HEK293 (cell line): ENCODE results near the gene LGALS8.

Experiments
- CTCF ChIA-PET: fragments of 350-600 bp; formaldehyde crosslinking; extraction: SDS; loops from one replicate; lab custom pipeline; 2021; ENCODE audit warnings: antibody characterized with exemption; lab: Yijun Ruan, JAX
- POLR2A ChIA-PET: fragments of 300-600 bp; formaldehyde crosslinking; extraction: SDS; loops from one replicate; lab custom pipeline; 2020; ENCODE audit warnings: antibody characterized with exemption, inconsistent platforms; lab: Yijun Ruan, JAX
- H3K27ac ChIP-seq: fragments of 200-500 bp; sonication (Bioruptor generic); 2 replicates; pipeline ENCODE4 v1.5.1; 2014; ENCODE audit warnings: low read depth, low read length, control low read depth, inconsistent platforms; ENCODE audit errors: extremely low read depth
- H3K36me3 ChIP-seq, 2 experiments: fragments of 200-500 bp in 1 of 2; sonication (Bioruptor generic) in 1 of 2; 1 replicate in 1 of 2; 2 replicates in 1 of 2; pipeline ENCODE4 v1.5.1; 2014 to 2017; ENCODE audit warnings: inconsistent platforms in 2 of 2, low read length in 2 of 2; ENCODE audit not compliant: control insufficient read depth in 2 of 2, insufficient read depth in 1 of 2
- H3K4me1 ChIP-seq: fragments of 200-500 bp; sonication (Bioruptor generic); 2 replicates; pipeline ENCODE4 v1.5.1; 2014; ENCODE audit warnings: mild to moderate bottlenecking, low read length, inconsistent platforms; ENCODE audit not compliant: control insufficient read depth, insufficient read depth
- H3K4me3 ChIP-seq: 2 replicates; pipeline ENCODE4 v1.5.1; 2011; ENCODE audit warnings: low read depth, mild to moderate bottlenecking, control low read depth, low read length, moderate library complexity
- H3K9me3 ChIP-seq: fragments of 200-500 bp; sonication (Bioruptor generic); 2 replicates; pipeline ENCODE4 v1.5.1; 2014; ENCODE audit warnings: low read depth, low read length, inconsistent platforms; ENCODE audit not compliant: control insufficient read depth, insufficient read depth
- BCL11B ChIP-seq: fragments of 450-650 bp; formaldehyde crosslinking; IDR thresholded peaks from 2 replicates; pipeline ENCODE4 v1.5.1; 2016; ENCODE audit warnings: low read depth, missing biosample characterization, missing genetic modification characterization
- KLF8 ChIP-seq: fragments of 450-650 bp; formaldehyde crosslinking; IDR thresholded peaks from 2 replicates; pipeline ENCODE4 v1.5.1; 2016; ENCODE audit warnings: missing biosample characterization, missing genetic modification characterization
- PRDM6 ChIP-seq: fragments of 450-650 bp; formaldehyde crosslinking; IDR thresholded peaks from 2 replicates; pipeline ENCODE4 v1.5.1; 2017; ENCODE audit warnings: missing biosample characterization, missing genetic modification characterization
- YY2 ChIP-seq: fragments of 450-650 bp; formaldehyde crosslinking; IDR thresholded peaks from 2 replicates; pipeline ENCODE4 v1.5.1; 2016; ENCODE audit warnings: missing biosample characterization, missing genetic modification characterization
- ZBTB21 ChIP-seq: fragments of 450-650 bp; formaldehyde crosslinking; IDR thresholded peaks from 2 replicates; pipeline ENCODE4 v1.5.1; 2017; ENCODE audit warnings: missing biosample characterization, missing genetic modification characterization
- ZEB2 ChIP-seq: fragments of 450-650 bp; formaldehyde crosslinking; IDR thresholded peaks from 2 replicates; pipeline ENCODE4 v1.5.1; 2016; ENCODE audit warnings: missing biosample characterization, missing genetic modification characterization
- ZFHX2 ChIP-seq: fragments of 450-650 bp; formaldehyde crosslinking; conservative IDR thresholded peaks from 2 replicates; pipeline ENCODE4 v1.5.1; 2016; ENCODE audit warnings: missing biosample characterization, missing genetic modification characterization
- ZFP37 ChIP-seq: fragments of 450-650 bp; formaldehyde crosslinking; IDR thresholded peaks from 2 replicates; pipeline ENCODE4 v1.5.1; 2016; ENCODE audit warnings: missing biosample characterization, missing genetic modification characterization
- ZNF114 ChIP-seq: fragments of 450-650 bp; formaldehyde crosslinking; IDR thresholded peaks from 2 replicates; pipeline ENCODE4 v1.5.0; 2017; ENCODE audit warnings: missing biosample characterization, missing genetic modification characterization
- ZNF175 ChIP-seq: fragments of 450-650 bp; formaldehyde crosslinking; IDR thresholded peaks from 2 replicates; pipeline ENCODE4 v1.5.1; 2016; ENCODE audit warnings: missing biosample characterization, missing genetic modification characterization
- ZNF239 ChIP-seq: fragments of 450-650 bp; formaldehyde crosslinking; IDR thresholded peaks from 2 replicates; pipeline ENCODE4 v1.5.1; 2016; ENCODE audit warnings: missing biosample characterization, missing genetic modification characterization
- ZNF335 ChIP-seq: fragments of 450-650 bp; formaldehyde crosslinking; conservative IDR thresholded peaks from 2 replicates; pipeline ENCODE4 v1.5.1; 2016; ENCODE audit warnings: missing biosample characterization, missing genetic modification characterization
- ZNF341 ChIP-seq: fragments of 450-650 bp; formaldehyde crosslinking; IDR thresholded peaks from 2 replicates; pipeline ENCODE4; 2016; ENCODE audit warnings: low read depth, missing biosample characterization, missing genetic modification characterization
- ZNF37A ChIP-seq: fragments of 450-650 bp; IDR thresholded peaks from 2 replicates; pipeline ENCODE4 v1.5.1; 2018; ENCODE audit warnings: missing biosample characterization, missing genetic modification characterization
- ZNF416 ChIP-seq: fragments of 450-650 bp; formaldehyde crosslinking; IDR thresholded peaks from 2 replicates; pipeline ENCODE4 v1.5.1; 2016; ENCODE audit warnings: missing biosample characterization, missing genetic modification characterization
- ZNF433 ChIP-seq: fragments of 450-650 bp; formaldehyde crosslinking; IDR thresholded peaks from 2 replicates; pipeline ENCODE4 v1.5.1; 2016; ENCODE audit warnings: missing biosample characterization, missing genetic modification characterization, low read depth
- ZNF513 ChIP-seq: fragments of 450-650 bp; IDR thresholded peaks from 2 replicates; pipeline ENCODE4 v1.5.1; 2018; ENCODE audit warnings: missing biosample characterization, missing genetic modification characterization
- ZNF521 ChIP-seq: fragments of 450-650 bp; formaldehyde crosslinking; IDR thresholded peaks from 2 replicates; pipeline ENCODE4 v1.5.1; 2017; ENCODE audit warnings: missing biosample characterization, mild to moderate bottlenecking, missing genetic modification characterization
- ZNF571 ChIP-seq: fragments of 450-650 bp; formaldehyde crosslinking; IDR thresholded peaks from 2 replicates; pipeline ENCODE4 v1.5.0; 2017; ENCODE audit warnings: missing biosample characterization, missing genetic modification characterization
- ZNF660 ChIP-seq: fragments of 450-650 bp; IDR thresholded peaks from 2 replicates; pipeline ENCODE4 v1.5.1; 2018; ENCODE audit warnings: missing biosample characterization, mild to moderate bottlenecking, missing genetic modification characterization
- ZNF664 ChIP-seq: fragments of 450-650 bp; formaldehyde crosslinking; IDR thresholded peaks from 2 replicates; pipeline ENCODE4 v1.5.1; 2016; ENCODE audit warnings: missing biosample characterization, missing genetic modification characterization
- ZNF692 ChIP-seq: fragments of 450-650 bp; formaldehyde crosslinking; IDR thresholded peaks from 2 replicates; pipeline ENCODE4 v1.5.1; 2016; ENCODE audit warnings: missing biosample characterization, missing genetic modification characterization
- ZNF785 ChIP-seq: fragments of 450-650 bp; formaldehyde crosslinking; IDR thresholded peaks from 2 replicates; pipeline ENCODE4 v1.5.1; 2016; ENCODE audit warnings: missing biosample characterization, missing genetic modification characterization
- ZNF792 ChIP-seq: fragments of 450-650 bp; formaldehyde crosslinking; IDR thresholded peaks from 2 replicates; pipeline ENCODE4 v1.5.1; 2016; ENCODE audit warnings: missing biosample characterization, missing genetic modification characterization
- ZSCAN16 ChIP-seq: fragments of 450-650 bp; formaldehyde crosslinking; IDR thresholded peaks from 2 replicates; pipeline ENCODE4 v1.5.1; 2016; ENCODE audit warnings: missing biosample characterization, missing genetic modification characterization
- TF ChIP-seq, protein P1 (sequence below): fragments of 450-650 bp; formaldehyde crosslinking; IDR thresholded peaks from 2 replicates; pipeline ENCODE4 v1.5.1; 2016; ENCODE audit warnings: missing biosample characterization, missing genetic modification characterization, borderline replicate concordance
- TF ChIP-seq, protein P2 (sequence below): fragments of 450-650 bp; formaldehyde crosslinking; IDR thresholded peaks from 2 replicates; pipeline ENCODE4 v1.5.1; 2016; ENCODE audit warnings: missing biosample characterization, missing genetic modification characterization
- TF ChIP-seq, protein P3 (sequence below): fragments of 450-650 bp; formaldehyde crosslinking; optimal IDR thresholded peaks from 2 replicates; pipeline ENCODE3; 2016; ENCODE audit warnings: missing biosample characterization, mild to moderate bottlenecking, missing genetic modification characterization
- TF ChIP-seq, protein P4 (sequence below): fragments of 450-650 bp; formaldehyde crosslinking; IDR thresholded peaks from 2 replicates; pipeline ENCODE4 v1.5.1; 2016; ENCODE audit warnings: missing biosample characterization, missing genetic modification characterization

Gene LGALS8

GRCh38 chr1:236524142-236524894 lies 536 bp downstream of the LGALS8 start (continued):
- TF ChIP-seq YY2: peak; percentile 81; the same call in 1 of the 2 replicates
- TF ChIP-seq ZNF37A (tag by site-specific recombination): no peak
- TF ChIP-seq ZNF433: no peak
- TF ChIP-seq ZNF341 (tag by site-specific recombination): no peak
- peak; percentile 88 for TF ChIP-seq ZNF335
- TF ChIP-seq ZNF239 (tag by site-specific recombination): no peak
- no peak for TF ChIP-seq ZNF571 (tag by site-specific recombination)
- TF ChIP-seq ZNF692 (tag by site-specific recombination): no peak; the same call in none of the 2 replicates
- TF ChIP-seq, protein P1, sequence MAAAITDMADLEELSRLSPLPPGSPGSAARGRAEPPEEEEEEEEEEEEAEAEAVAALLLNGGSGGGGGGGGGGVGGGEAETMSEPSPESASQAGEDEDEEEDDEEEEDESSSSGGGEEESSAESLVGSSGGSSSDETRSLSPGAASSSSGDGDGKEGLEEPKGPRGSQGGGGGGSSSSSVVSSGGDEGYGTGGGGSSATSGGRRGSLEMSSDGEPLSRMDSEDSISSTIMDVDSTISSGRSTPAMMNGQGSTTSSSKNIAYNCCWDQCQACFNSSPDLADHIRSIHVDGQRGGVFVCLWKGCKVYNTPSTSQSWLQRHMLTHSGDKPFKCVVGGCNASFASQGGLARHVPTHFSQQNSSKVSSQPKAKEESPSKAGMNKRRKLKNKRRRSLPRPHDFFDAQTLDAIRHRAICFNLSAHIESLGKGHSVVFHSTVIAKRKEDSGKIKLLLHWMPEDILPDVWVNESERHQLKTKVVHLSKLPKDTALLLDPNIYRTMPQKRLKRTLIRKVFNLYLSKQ (tag by site-specific recombination): no peak
- no peak for TF ChIP-seq ZFHX2 (tag by site-specific recombination)
- TF ChIP-seq PRDM6 (tag by site-specific recombination): no peak
- no peak for TF ChIP-seq BCL11B (tag by site-specific recombination)
- TF ChIP-seq ZNF792 (tag by site-specific recombination): 0 out of 2 replicates have a peak, but pooled peaks have one; percentile 53
- peak; percentile 62 for TF ChIP-seq ZBTB21 (tag by site-specific recombination)
- peak; percentile 78 for TF ChIP-seq ZEB2 (tag by site-specific recombination)

- POLR2A ChIA-PET: interaction anchor here (1.2 to 1.3 kb wide), 2 partner anchors 17 to 178 kb away, joined by 4 to 8 read pairs; no protein-coding TSS in a partner anchor
These were observed 1.1 kb downstream of the LGALS8 start for GRCh38 chr1:236524895-236525184.

More at GRCh38 chr1:236524895-236525184, 1.1 kb downstream of the LGALS8 start:
- CTCF ChIA-PET: interaction anchor here (0.8 to 1.2 kb wide), 4 partner anchors 9 to 422 kb away, joined by 4 to 6 read pairs (median 6); no protein-coding TSS in a partner anchor
- Histone ChIP-seq H3K36me3 (peaks cover 0 to 3% of the 10 kb centered on the region in 2 experiments; a peak in 1 of 3 replicates), H3K9me3 (no peaks in the 10 kb centered on the region), H3K27ac (peak overlapping the region; percentile 72), H3K4me3 (peak overlapping the region; percentile 85), H3K4me1 (peaks cover 6% of the 10 kb centered on the region)
- TF ChIP-seq ZNF114 (no peak), ZNF785 (tag by site-specific recombination) (no peak), ZNF175 (tag by site-specific recombination) (no peak), ZNF513 (tag by site-specific recombination) (no peak), ZFP37 (tag by site-specific recombination) (no peak), KLF8 (tag by site-specific recombination) (no peak), ZNF660 (tag by site-specific recombination) (no peak), ZNF664 (tag by site-specific recombination) (no peak), ZNF521 (no peak), ZSCAN16 (tag by site-specific recombination) (0 out of 2 replicates have a peak, but pooled peaks have one; percentile 7), ZNF416 (tag by site-specific recombination) (no peak)
- TF ChIP-seq, protein P2, sequence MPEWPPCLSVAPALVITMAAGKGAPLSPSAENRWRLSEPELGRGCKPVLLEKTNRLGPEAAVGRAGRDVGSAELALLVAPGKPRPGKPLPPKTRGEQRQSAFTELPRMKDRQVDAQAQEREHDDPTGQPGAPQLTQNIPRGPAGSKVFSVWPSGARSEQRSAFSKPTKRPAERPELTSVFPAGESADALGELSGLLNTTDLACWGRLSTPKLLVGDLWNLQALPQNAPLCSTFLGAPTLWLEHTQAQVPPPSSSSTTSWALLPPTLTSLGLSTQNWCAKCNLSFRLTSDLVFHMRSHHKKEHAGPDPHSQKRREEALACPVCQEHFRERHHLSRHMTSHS (tag by site-specific recombination): no peak
- TF ChIP-seq, protein P3, sequence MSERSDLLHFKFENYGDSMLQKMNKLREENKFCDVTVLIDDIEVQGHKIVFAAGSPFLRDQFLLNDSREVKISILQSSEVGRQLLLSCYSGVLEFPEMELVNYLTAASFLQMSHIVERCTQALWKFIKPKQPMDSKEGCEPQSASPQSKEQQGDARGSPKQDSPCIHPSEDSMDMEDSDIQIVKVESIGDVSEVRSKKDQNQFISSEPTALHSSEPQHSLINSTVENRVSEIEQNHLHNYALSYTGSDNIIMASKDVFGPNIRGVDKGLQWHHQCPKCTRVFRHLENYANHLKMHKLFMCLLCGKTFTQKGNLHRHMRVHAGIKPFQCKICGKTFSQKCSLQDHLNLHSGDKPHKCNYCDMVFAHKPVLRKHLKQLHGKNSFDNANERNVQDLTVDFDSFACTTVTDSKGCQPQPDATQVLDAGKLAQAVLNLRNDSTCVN: no peak
- TF ChIP-seq, protein P4, sequence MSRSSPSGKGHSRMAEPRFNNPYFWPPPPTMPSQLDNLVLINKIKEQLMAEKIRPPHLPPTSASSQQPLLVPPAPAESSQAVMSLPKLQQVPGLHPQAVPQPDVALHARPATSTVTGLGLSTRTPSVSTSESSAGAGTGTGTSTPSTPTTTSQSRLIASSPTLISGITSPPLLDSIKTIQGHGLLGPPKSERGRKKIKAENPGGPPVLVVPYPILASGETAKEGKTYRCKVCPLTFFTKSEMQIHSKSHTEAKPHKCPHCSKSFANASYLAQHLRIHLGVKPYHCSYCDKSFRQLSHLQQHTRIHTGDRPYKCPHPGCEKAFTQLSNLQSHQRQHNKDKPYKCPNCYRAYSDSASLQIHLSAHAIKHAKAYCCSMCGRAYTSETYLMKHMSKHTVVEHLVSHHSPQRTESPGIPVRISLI (tag by site-specific recombination): peak; percentile 55; the same call in 1 of the 2 replicates
